GM19238 (cell line): ENCODE results near the gene PARP11.
"Not testable (repeated sequence)": the region's sequence is repeated elsewhere in the genome, so short reads cannot be mapped to it uniquely, and the experiment has no call there.

Experiments used
- DNase-seq: peaks from one replicate; pipeline ENCODE4 v3.0.0; 2011; ENCODE audit warnings: low spot score; ENCODE audit not compliant: insufficient read length

The PARP11 gene

GRCh38 chr12:3882896-3883564 lies 9.8 kb upstream of the PARP11 start:
- no peak for DNase-seq

GRCh38 chr12:3882406-3882805 lies 9.2 kb upstream of the PARP11 start:
- no peak for DNase-seq

GRCh38 chr12:3881281-3881950 lies 8.2 kb upstream of the PARP11 start:
- DNase-seq: no peak

GRCh38 chr12:3879846-3880245 lies 6.6 kb upstream of the PARP11 start:
- no peak for DNase-seq

- no peak for DNase-seq
These were observed 1.8 kb downstream of the PARP11 start for GRCh38 chr12:3871356-3871755.

- DNase-seq: no peak
These were observed 3.3 kb downstream of the PARP11 start for GRCh38 chr12:3869865-3870264.

- no peak for DNase-seq
These were observed 3.8 kb downstream of the PARP11 start for GRCh38 chr12:3869433-3869832.

- DNase-seq: no peak
These were observed 9.4 kb downstream of the PARP11 start for GRCh38 chr12:3863756-3864155.

- DNase-seq: no peak
These were observed 30.7 kb downstream of the PARP11 start for GRCh38 chr12:3842517-3842916.

- DNase-seq: no peak
These were observed 31.4 kb downstream of the PARP11 start for GRCh38 chr12:3841783-3842182.

- DNase-seq: not testable (repeated sequence)
These were observed 32.4 kb downstream of the PARP11 start for GRCh38 chr12:3840833-3841232.

GRCh38 chr12:3839745-3840144 lies 33.5 kb downstream of the PARP11 start:
- not testable (repeated sequence) for DNase-seq

- DNase-seq: not testable (repeated sequence)
These were observed 34.3 kb downstream of the PARP11 start for GRCh38 chr12:3838701-3839548.

GRCh38 chr12:3838076-3838475 lies 35.1 kb downstream of the PARP11 start:
- no peak for DNase-seq

GRCh38 chr12:3837049-3837448 lies 36.1 kb downstream of the PARP11 start:
- DNase-seq: no peak

GRCh38 chr12:3836641-3837040 lies 36.6 kb downstream of the PARP11 start:
- DNase-seq: no peak

- no peak for DNase-seq
These were observed 37.3 kb downstream of the PARP11 start for GRCh38 chr12:3835914-3836313.

- DNase-seq: no peak
These were observed 38.4 kb downstream of the PARP11 start for GRCh38 chr12:3834774-3835173.

GRCh38 chr12:3833670-3834310 lies 39.4 kb downstream of the PARP11 start:
- DNase-seq: no peak

- no peak for DNase-seq
These were observed 40.5 kb downstream of the PARP11 start for GRCh38 chr12:3832738-3833137.

- DNase-seq: no peak
These were observed 44.3 kb downstream of the PARP11 start for GRCh38 chr12:3828888-3829287.
